Fibroblast of villous mesenchyme (primary cell): Measurements from ENCODE around the gene SLBP. TPM values are rescaled to one million over a fixed set of nuclear protein-coding genes. Genes with fewer than 3 reads are reported as not detected.
A peak's percentile ranks its signal among the peaks of the same experiment; 100 is the strongest.

ENCODE experiments used
- DNase-seq: peaks from one replicate; pipeline ENCODE4 v3.0.0-alpha.2; 2010; ENCODE audit warnings: low read depth
- H3K4me3 ChIP-seq: 2 replicates; pipeline ENCODE4 v1.5.1; 2011; ENCODE audit warnings: low read depth, mild to moderate bottlenecking, low read length
- CTCF ChIP-seq: IDR thresholded peaks from 2 replicates; pipeline ENCODE4 v1.5.1; 2012; ENCODE audit warnings: low read depth, mild to moderate bottlenecking, low read length; ENCODE audit not compliant: insufficient read depth
- total RNA-seq: library from RNA; depleted of rRNA; stranded (reverse); fragments of >200 nt; gene quantifications from 2 replicates; pipeline ENCODE4 v1.2.3, GENCODE V29; 2012

SLBP gene
- total RNA-seq, 1 donor, result 63.0 TPM

DNA sequence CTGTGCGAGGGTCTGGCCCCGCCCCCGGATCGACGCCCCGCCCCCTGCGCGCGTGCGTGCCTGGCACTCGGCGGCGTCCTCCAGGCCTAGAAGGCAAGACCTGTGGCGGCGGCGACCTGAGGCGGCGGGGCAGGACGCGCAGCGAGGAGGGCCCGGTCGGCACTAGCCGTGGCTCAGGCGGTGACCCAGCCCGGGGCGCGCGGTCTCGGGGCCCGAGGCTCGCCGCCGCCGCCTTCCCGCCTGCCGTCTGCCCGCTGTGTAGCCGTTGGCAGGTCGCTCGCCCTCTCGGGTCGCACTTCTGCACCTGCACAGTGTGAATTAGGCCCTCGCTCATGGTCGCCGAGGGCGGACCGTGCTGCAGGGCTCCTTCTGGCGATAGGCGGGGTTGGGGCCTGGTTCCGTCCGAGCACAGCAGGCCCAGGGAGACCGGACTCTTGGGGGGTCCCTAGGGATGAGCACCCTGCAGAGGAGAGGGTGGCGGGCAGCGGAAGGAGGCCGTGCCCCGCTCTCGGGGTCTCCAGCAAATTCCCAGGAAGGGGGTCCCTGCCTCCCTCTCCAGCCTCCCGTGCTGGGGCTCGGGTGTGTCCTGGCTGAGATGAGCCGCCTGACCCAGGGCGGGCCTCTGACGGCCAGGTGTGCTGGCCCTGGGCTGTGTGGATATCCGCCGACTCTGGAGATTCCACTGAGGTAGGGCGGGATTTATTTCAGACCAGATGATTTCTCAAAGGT, 27.4 kb downstream of the SLBP start:
- no peak for TF ChIP-seq CTCF
- H3K4me3 ChIP-seq, result peak overlapping the region; percentile 57
- DNase-seq, result no peak

- no peak for TF ChIP-seq CTCF
These were observed 28.2 kb downstream of the SLBP start, which contains the start of gene FAM53A for GRCh38 chr4:1683736-1684505. Gene FAM53A (minus strand): TSS chr4:1684313. CDS start chr4:1668741, 15,572 bp downstream.

DNA sequence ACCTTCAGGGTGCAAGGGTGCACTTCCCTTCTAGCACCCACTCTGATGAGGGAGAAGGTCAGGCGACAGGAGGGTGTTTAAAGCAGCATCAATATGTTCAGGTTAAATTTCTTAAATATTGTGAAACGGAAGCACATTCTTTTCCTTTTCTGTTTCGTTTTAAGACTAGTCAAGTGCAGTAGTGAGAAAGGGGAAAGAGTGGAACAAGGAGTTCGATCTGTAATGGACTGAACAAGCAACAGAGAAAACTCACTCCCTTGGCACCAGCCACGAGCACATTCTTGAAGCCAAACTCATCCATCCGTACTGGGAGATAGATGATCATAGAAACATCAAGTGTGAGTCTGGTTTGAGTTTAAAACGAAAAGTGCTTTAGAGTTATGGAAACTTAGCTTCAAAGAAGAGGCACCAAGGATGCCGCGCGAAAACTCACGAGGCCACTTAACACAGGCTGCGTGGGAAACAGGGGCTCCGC, 28.8 kb downstream of the SLBP start:
- peak; percentile 73 for DNase-seq
- TF ChIP-seq CTCF, result no peak
- peak overlapping the region; percentile 63 for H3K4me3 ChIP-seq

More at GRCh38 chr4:1683736-1684505, 28.2 kb downstream of the SLBP start, which contains the start of gene FAM53A:
- H3K4me3 ChIP-seq, result peak within 1 kb of the TSS; percentile 63
- DNase-seq, result peak; percentile 86

DNA sequence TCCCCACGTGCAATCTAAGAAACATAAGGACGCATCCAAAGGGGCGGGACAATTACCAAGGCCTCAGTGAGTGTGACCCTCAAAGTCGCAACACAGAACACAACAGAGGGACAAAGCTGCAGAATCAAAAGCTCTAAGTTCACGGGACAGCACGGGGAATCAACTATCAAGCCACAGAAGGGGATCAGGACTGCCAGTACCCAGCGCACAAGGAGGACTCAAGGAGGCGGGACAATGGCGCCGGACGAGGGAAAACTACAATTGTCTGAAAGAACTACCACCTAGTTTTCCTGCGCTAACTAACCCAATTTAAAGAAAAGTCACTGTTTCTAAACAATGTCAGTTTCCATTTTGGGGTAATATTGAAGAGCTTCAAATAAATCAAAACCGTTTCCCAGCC, 29.3 kb downstream of the SLBP start:
- H3K4me3 ChIP-seq, result peak overlapping the region; percentile 63
- TF ChIP-seq CTCF, result no peak
- no peak for DNase-seq

GRCh38 chr4:1678244-1678643, 33.9 kb downstream of the SLBP start:
- no peak for DNase-seq
- no peak overlapping the region for H3K4me3 ChIP-seq
- no peak for TF ChIP-seq CTCF

- no peak overlapping the region for H3K4me3 ChIP-seq
- DNase-seq, result no peak
- no peak for TF ChIP-seq CTCF
These were observed 35.3 kb downstream of the SLBP start for GRCh38 chr4:1676605-1677525.
